Astrocyte (in vitro differentiated cells and primary cell): ENCODE measurements around the gene MPDU1. TPM values are rescaled to one million over a fixed set of nuclear protein-coding genes. Genes with fewer than 3 reads are reported as not detected.

ENCODE experiments used
- DNase-seq: peaks from one replicate; pipeline ENCODE4 v3.0.0-alpha.2; 2010; ENCODE audit warnings: low read depth
- FAIRE-seq: peaks from 2 replicates; lab custom pipeline; 2011; peaks lifted over from hg19 to GRCh38; lab: Jason Lieb, UNC
- H2AFZ ChIP-seq: 2 replicates; pipeline ENCODE4 v1.6.0; 2012; ENCODE audit warnings: low read depth, low read length, inconsistent platforms
- H3K27ac ChIP-seq: 2 replicates; pipeline ENCODE4 v1.5.1; 2011; ENCODE audit warnings: low read depth, low read length, inconsistent platforms
- H3K27me3 ChIP-seq: 2 replicates; pipeline ENCODE4 v1.6.0; 2011; ENCODE audit warnings: low read length, inconsistent platforms; ENCODE audit not compliant: insufficient read depth
- H3K36me3 ChIP-seq: 2 replicates; pipeline ENCODE4 v1.5.1; 2011; ENCODE audit warnings: low read length, inconsistent platforms; ENCODE audit not compliant: insufficient read depth
- H3K4me1 ChIP-seq: 2 replicates; pipeline ENCODE4 v1.5.1; 2011; ENCODE audit warnings: low read length, inconsistent platforms; ENCODE audit not compliant: insufficient read depth
- H3K4me2 ChIP-seq: 2 replicates; pipeline ENCODE4 v1.6.0; 2012; ENCODE audit warnings: low read length, inconsistent platforms
- H3K4me3 ChIP-seq: 2 replicates; pipeline ENCODE4 v1.5.1; 2011; ENCODE audit warnings: low read depth, mild to moderate bottlenecking, low read length, inconsistent platforms; ENCODE audit not compliant: insufficient read depth
- H3K79me2 ChIP-seq: 2 replicates; pipeline ENCODE4 v1.6.0; 2012; ENCODE audit warnings: mild to moderate bottlenecking, low read length, inconsistent platforms; ENCODE audit not compliant: insufficient read depth
- H3K9ac ChIP-seq: 2 replicates; pipeline ENCODE4 v1.6.0; 2012; ENCODE audit warnings: mild to moderate bottlenecking, low read length, inconsistent platforms
- H3K9me3 ChIP-seq: 2 replicates; pipeline ENCODE4 v1.5.1; 2012; ENCODE audit warnings: low read depth, mild to moderate bottlenecking, low read length, inconsistent platforms; ENCODE audit not compliant: insufficient read depth
- H4K20me1 ChIP-seq: 2 replicates; pipeline ENCODE4 v1.6.0; 2012; ENCODE audit warnings: low read length, inconsistent platforms; ENCODE audit not compliant: insufficient read depth
- H3K27ac Mint-ChIP-seq: one replicate; pipeline ENCODE4 v1.8.0; 2021; ENCODE audit warnings: mild to moderate bottlenecking, mixed read lengths; ENCODE audit not compliant: unreplicated experiment
- H3K27me3 Mint-ChIP-seq: one replicate; pipeline ENCODE4 v1.8.0; 2021; ENCODE audit warnings: low read depth, mixed read lengths; ENCODE audit not compliant: unreplicated experiment
- H3K36me3 Mint-ChIP-seq: one replicate; pipeline ENCODE4 v1.8.0; 2021; ENCODE audit warnings: low read depth, mixed read lengths; ENCODE audit not compliant: unreplicated experiment
- H3K4me1 Mint-ChIP-seq: one replicate; pipeline ENCODE4 v1.8.0; 2021; ENCODE audit warnings: low read depth, mixed read lengths; ENCODE audit not compliant: unreplicated experiment
- H3K4me3 Mint-ChIP-seq: one replicate; pipeline ENCODE4 v1.8.0; 2021; ENCODE audit warnings: mild to moderate bottlenecking, moderate library complexity, mixed read lengths; ENCODE audit not compliant: unreplicated experiment
- H3K9me3 Mint-ChIP-seq: one replicate; pipeline ENCODE4 v1.8.0; 2021; ENCODE audit warnings: mild to moderate bottlenecking, mixed read lengths; ENCODE audit not compliant: unreplicated experiment
- CTCF ChIP-seq: IDR thresholded peaks from 2 replicates; pipeline ENCODE4 v1.5.1; 2011; ENCODE audit warnings: low read depth, mild to moderate bottlenecking, inconsistent platforms, low read length, moderate library complexity; ENCODE audit not compliant: insufficient read depth
- EZH2 ChIP-seq: IDR thresholded peaks from 2 replicates; pipeline ENCODE4 v1.6.1; 2012; ENCODE audit warnings: mild to moderate bottlenecking, low read length, inconsistent platforms; ENCODE audit not compliant: insufficient read depth
- total RNA-seq: library from RNA; stranded (reverse); gene quantifications from 2 replicates; pipeline ENCODE4 v1.2.1, GENCODE V29; 2021

The MPDU1 gene
- total RNA-seq, 1 donor from 2014 or later: 51.2 TPM

GRCh38 chr17:7606280-7606679, 22.6 kb downstream of the MPDU1 start:
- peaks cover 61% of the 10 kb centered on the region for H3K79me2 ChIP-seq
- H3K4me1 Mint-ChIP-seq: peaks cover 10% of the 10 kb centered on the region

GRCh38 chr17:7610641-7611040, 27.0 kb downstream of the MPDU1 start:
- Mint-ChIP-seq H3K4me3 (no peak overlapping the region), H3K27ac (peak overlapping the region; percentile 12), H3K4me1 (peaks cover 32% of the 10 kb centered on the region), H3K36me3 (peaks cover 5% of the 10 kb centered on the region), H3K27me3 (no peaks in the 10 kb centered on the region), H3K9me3 (no peaks in the 10 kb centered on the region)
- Histone ChIP-seq H3K4me3 (no peak overlapping the region), H3K79me2 (peaks cover 83% of the 10 kb centered on the region), H3K9me3 (no peaks in the 10 kb centered on the region), H3K9ac (no peak overlapping the region), H3K27me3 (no peaks in the 10 kb centered on the region), H3K36me3 (peaks cover 14% of the 10 kb centered on the region), H3K27ac (no peak overlapping the region), H3K4me1 (peaks cover 22% of the 10 kb centered on the region), H3K4me2 (no peak overlapping the region), H4K20me1 (peaks cover 72% of the 10 kb centered on the region), H2AFZ (no peak overlapping the region)
- no peak for TF ChIP-seq EZH2
- TF ChIP-seq CTCF: no peak
- DNase-seq: no peak
- no peak for FAIRE-seq

More at GRCh38 chr17:7606280-7606679, 22.6 kb downstream of the MPDU1 start:
- no peaks in the 10 kb centered on the region for H3K27me3 Mint-ChIP-seq
- no peak for FAIRE-seq
- DNase-seq: no peak
- H2AFZ ChIP-seq: no peak overlapping the region
- no peaks in the 10 kb centered on the region for H3K27me3 ChIP-seq
- TF ChIP-seq CTCF (no peak), EZH2 (no peak)
- H3K4me2 ChIP-seq: no peak overlapping the region
- no peaks in the 10 kb centered on the region for H3K9me3 Mint-ChIP-seq
- H3K36me3 ChIP-seq: peaks cover 36% of the 10 kb centered on the region
- no peaks in the 10 kb centered on the region for H3K4me1 ChIP-seq
- H3K4me3 ChIP-seq: no peak overlapping the region
- no peak overlapping the region for H3K9ac ChIP-seq
- H3K9me3 ChIP-seq: no peaks in the 10 kb centered on the region
- no peak overlapping the region for H3K4me3 Mint-ChIP-seq
- H4K20me1 ChIP-seq: peaks cover 54% of the 10 kb centered on the region
- peaks cover 18% of the 10 kb centered on the region for H3K36me3 Mint-ChIP-seq
- H3K27ac ChIP-seq: no peak overlapping the region
- no peak overlapping the region for H3K27ac Mint-ChIP-seq

GRCh38 chr17:7611635-7612293, 28.1 kb downstream of the MPDU1 start:
- Histone ChIP-seq H3K27ac (no peak overlapping the region), H3K9ac (peak overlapping the region; percentile 5), H4K20me1 (peaks cover 61% of the 10 kb centered on the region), H3K79me2 (peaks cover 72% of the 10 kb centered on the region), H3K4me1 (peaks cover 22% of the 10 kb centered on the region), H3K27me3 (no peaks in the 10 kb centered on the region), H3K4me3 (peak overlapping the region; percentile 29), H3K4me2 (peak overlapping the region; percentile 87), H3K36me3 (peaks cover 10% of the 10 kb centered on the region), H2AFZ (no peak overlapping the region), H3K9me3 (no peaks in the 10 kb centered on the region)
- FAIRE-seq (peak; percentile 9), DNase-seq (no peak)
- Mint-ChIP-seq H3K27ac (peak overlapping the region; percentile 50), H3K4me3 (peak overlapping the region; percentile 95), H3K4me1 (peaks cover 32% of the 10 kb centered on the region), H3K36me3 (peaks cover 3% of the 10 kb centered on the region), H3K9me3 (no peaks in the 10 kb centered on the region), H3K27me3 (no peaks in the 10 kb centered on the region)
- no peak for TF ChIP-seq EZH2
- TF ChIP-seq CTCF: no peak
